SK-N-SH (cell line): ENCODE data around the gene SLC9A7.

Source experiments
- CHD2 ChIP-seq: fragments of 150-350 bp; IDR thresholded peaks from 2 replicates; pipeline ENCODE4 v1.6.1; 2018; ENCODE audit warnings: low read length; ENCODE audit not compliant: partially characterized antibody
- FOXJ3 ChIP-seq: sonication (generic); formaldehyde crosslinking; IDR thresholded peaks from 2 replicates; pipeline ENCODE4 v1.5.1; 2020; ENCODE audit warnings: mild to moderate bottlenecking, missing genetic modification reagents
- JUND ChIP-seq: IDR thresholded peaks from 2 replicates; pipeline ENCODE4 v1.4.0; 2012
- POLR2AphosphoS5 ChIP-seq: IDR thresholded peaks from 2 replicates; pipeline ENCODE4 v1.6.1; 2012; ENCODE audit warnings: low read depth, low read length
- RCOR1 ChIP-seq: fragments of 150-350 bp; IDR thresholded peaks from 2 replicates; pipeline ENCODE4 v1.6.1; 2017; ENCODE audit warnings: antibody characterized with exemption, low read length
- TAF1 ChIP-seq: IDR thresholded peaks from 2 replicates; pipeline ENCODE4 v1.6.1; 2012; ENCODE audit warnings: low read depth, mild to moderate bottlenecking, low read length, moderate library complexity, borderline replicate concordance
- TF ChIP-seq, protein P1 (sequence below): fragments of 200-600 bp; sonication (generic); IDR thresholded peaks from 2 replicates; pipeline ENCODE4 v1.6.1; 2017; ENCODE audit warnings: antibody characterized with exemption, mild to moderate bottlenecking, moderate library complexity
- TF ChIP-seq, protein P2 (sequence below): IDR thresholded peaks from 2 replicates; pipeline ENCODE4 v1.4.0; 2012; ENCODE audit warnings: low read depth
- TF ChIP-seq, protein P3 (sequence below): fragments of 150-350 bp; IDR thresholded peaks from 2 replicates; pipeline ENCODE4 v1.6.1; 2017; ENCODE audit warnings: antibody characterized with exemption, low read length, low read depth, borderline replicate concordance

DNA sequence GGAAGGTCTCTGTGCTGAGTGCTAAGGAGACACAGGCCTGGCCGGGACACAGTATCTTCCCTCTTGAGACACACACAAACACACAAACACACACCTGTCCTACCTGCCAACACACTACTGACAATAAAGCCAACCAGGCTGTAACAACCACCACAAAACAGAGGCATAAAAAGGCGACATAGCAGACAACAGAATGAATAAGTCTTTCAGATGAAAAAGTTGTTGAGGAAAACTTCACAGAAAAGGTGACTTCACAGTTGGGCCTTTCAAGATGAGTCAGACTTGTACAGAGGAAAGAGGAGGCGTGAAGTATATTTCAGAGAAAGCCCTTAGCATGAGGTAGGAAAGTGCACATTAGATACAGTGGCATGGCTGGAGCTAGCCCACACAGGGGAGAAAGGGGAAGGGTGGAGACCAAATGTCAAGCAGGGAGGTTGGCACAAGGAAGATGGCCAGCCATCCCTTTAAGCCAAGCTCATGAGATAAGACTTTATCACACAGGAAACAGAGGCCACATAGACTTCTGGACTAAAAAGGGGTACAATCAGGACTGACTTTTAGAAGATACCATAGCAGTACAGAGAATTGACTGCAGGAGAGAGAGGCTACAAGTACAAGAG, 54.0 kb downstream of the SLC9A7 start:
- TF ChIP-seq, protein P1, sequence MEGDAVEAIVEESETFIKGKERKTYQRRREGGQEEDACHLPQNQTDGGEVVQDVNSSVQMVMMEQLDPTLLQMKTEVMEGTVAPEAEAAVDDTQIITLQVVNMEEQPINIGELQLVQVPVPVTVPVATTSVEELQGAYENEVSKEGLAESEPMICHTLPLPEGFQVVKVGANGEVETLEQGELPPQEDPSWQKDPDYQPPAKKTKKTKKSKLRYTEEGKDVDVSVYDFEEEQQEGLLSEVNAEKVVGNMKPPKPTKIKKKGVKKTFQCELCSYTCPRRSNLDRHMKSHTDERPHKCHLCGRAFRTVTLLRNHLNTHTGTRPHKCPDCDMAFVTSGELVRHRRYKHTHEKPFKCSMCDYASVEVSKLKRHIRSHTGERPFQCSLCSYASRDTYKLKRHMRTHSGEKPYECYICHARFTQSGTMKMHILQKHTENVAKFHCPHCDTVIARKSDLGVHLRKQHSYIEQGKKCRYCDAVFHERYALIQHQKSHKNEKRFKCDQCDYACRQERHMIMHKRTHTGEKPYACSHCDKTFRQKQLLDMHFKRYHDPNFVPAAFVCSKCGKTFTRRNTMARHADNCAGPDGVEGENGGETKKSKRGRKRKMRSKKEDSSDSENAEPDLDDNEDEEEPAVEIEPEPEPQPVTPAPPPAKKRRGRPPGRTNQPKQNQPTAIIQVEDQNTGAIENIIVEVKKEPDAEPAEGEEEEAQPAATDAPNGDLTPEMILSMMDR: no peak
- TF ChIP-seq FOXJ3 (CRISPR knock-in tag): no peak
- TF ChIP-seq TAF1: no peak
- TF ChIP-seq RCOR1: no peak
- TF ChIP-seq, protein P2, sequence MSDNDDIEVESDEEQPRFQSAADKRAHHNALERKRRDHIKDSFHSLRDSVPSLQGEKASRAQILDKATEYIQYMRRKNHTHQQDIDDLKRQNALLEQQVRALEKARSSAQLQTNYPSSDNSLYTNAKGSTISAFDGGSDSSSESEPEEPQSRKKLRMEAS: no peak
- TF ChIP-seq POLR2AphosphoS5: no peak
- TF ChIP-seq, protein P3, sequence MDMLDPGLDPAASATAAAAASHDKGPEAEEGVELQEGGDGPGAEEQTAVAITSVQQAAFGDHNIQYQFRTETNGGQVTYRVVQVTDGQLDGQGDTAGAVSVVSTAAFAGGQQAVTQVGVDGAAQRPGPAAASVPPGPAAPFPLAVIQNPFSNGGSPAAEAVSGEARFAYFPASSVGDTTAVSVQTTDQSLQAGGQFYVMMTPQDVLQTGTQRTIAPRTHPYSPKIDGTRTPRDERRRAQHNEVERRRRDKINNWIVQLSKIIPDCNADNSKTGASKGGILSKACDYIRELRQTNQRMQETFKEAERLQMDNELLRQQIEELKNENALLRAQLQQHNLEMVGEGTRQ: no peak
- no peak for TF ChIP-seq CHD2
- TF ChIP-seq JUND: no peak
